ENCODE results near the gene HSPA9.
A peak's percentile ranks its signal among the peaks of the same experiment; 100 is the strongest.

The HSPA9 gene

GRCh38 chr5:138575194-138576015, at the start of gene HSPA9 (continued):
- TF ChIP-seq, protein P1, sequence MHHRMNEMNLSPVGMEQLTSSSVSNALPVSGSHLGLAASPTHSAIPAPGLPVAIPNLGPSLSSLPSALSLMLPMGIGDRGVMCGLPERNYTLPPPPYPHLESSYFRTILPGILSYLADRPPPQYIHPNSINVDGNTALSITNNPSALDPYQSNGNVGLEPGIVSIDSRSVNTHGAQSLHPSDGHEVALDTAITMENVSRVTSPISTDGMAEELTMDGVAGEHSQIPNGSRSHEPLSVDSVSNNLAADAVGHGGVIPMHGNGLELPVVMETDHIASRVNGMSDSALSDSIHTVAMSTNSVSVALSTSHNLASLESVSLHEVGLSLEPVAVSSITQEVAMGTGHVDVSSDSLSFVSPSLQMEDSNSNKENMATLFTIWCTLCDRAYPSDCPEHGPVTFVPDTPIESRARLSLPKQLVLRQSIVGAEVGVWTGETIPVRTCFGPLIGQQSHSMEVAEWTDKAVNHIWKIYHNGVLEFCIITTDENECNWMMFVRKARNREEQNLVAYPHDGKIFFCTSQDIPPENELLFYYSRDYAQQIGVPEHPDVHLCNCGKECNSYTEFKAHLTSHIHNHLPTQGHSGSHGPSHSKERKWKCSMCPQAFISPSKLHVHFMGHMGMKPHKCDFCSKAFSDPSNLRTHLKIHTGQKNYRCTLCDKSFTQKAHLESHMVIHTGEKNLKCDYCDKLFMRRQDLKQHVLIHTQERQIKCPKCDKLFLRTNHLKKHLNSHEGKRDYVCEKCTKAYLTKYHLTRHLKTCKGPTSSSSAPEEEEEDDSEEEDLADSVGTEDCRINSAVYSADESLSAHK (tag by site-specific recombination; IDR thresholded peaks at IDR 0.05): peak; percentile 69
- TF ChIP-seq HOXD13 (CRISPR knock-in tag; IDR thresholded peaks at IDR 0.05; ENCODE audit: borderline replicate concordance): 0 out of 2 replicates have a peak, but pooled peaks have one; percentile 55
- peak; percentile 86 for TF ChIP-seq ZNF518A (tag by site-specific recombination; conservative IDR thresholded peaks at IDR 0.05; ENCODE audit: low read depth)
- TF ChIP-seq ZFP37 (tag by site-specific recombination; IDR thresholded peaks at IDR 0.05): peak; percentile 93; the same call in 1 of the 2 replicates
- peak; percentile 80 for TF ChIP-seq ZNF341 (tag by site-specific recombination; IDR thresholded peaks at IDR 0.05; ENCODE audit: low read depth)
- TF ChIP-seq ZNF629 (tag by site-specific recombination; IDR thresholded peaks at IDR 0.05): peak; percentile 96
- TF ChIP-seq, protein P2, sequence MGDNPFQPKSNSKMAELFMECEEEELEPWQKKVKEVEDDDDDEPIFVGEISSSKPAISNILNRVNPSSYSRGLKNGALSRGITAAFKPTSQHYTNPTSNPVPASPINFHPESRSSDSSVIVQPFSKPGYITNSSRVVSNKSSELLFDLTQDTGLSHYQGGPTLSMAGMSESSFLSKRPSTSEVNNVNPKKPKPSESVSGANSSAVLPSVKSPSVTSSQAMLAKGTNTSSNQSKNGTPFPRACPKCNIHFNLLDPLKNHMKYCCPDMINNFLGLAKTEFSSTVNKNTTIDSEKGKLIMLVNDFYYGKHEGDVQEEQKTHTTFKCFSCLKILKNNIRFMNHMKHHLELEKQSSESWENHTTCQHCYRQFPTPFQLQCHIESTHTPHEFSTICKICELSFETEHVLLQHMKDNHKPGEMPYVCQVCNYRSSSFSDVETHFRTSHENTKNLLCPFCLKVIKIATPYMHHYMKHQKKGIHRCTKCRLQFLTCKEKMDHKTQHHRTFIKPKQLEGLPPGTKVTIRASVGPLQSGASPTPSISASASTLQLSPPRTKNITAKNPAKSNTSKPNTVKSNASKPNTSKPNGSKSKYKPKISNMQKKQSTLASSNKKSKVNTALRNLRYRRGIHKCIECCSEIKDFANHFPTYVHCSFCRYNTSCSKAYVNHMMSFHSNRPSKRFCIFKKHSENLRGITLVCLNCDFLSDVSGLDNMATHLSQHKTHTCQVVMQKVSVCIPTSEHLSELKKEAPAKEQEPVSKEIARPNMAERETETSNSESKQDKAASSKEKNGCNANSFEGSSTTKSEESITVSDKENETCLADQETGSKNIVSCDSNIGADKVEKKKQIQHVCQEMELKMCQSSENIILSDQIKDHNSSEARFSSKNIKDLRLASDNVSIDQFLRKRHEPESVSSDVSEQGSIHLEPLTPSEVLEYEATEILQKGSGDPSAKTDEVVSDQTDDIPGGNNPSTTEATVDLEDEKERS (tag by site-specific recombination; IDR thresholded peaks at IDR 0.05): 0 out of 2 replicates have a peak, but pooled peaks have one; percentile 58
- no peak for TF ChIP-seq ZNF302 (tag by site-specific recombination; IDR thresholded peaks at IDR 0.05; ENCODE audit: low read depth)
- TF ChIP-seq PATZ1 (tag by site-specific recombination; IDR thresholded peaks at IDR 0.05): peak; percentile 96
- peak; percentile 90 for TF ChIP-seq ZBTB21 (tag by site-specific recombination; IDR thresholded peaks at IDR 0.05)
- peak; percentile 92 for TF ChIP-seq SP7 (tag by site-specific recombination; IDR thresholded peaks at IDR 0.05)
- no peak for TF ChIP-seq ZNF529 (tag by site-specific recombination; IDR thresholded peaks at IDR 0.05; ENCODE audit: insufficient replicate concordance)
- peak; percentile 96 for TF ChIP-seq HIC1 (tag by site-specific recombination; IDR thresholded peaks at IDR 0.05)
- TF ChIP-seq ZNF521 (tag by site-specific recombination; IDR thresholded peaks at IDR 0.05): no peak
- peak; percentile 83 for TF ChIP-seq KLF9 (tag by site-specific recombination; IDR thresholded peaks at IDR 0.05; ENCODE audit: low read depth)
- peak; percentile 80 for TF ChIP-seq ZEB2 (tag by site-specific recombination; IDR thresholded peaks at IDR 0.05)
- TF ChIP-seq KLF7 (tag by site-specific recombination; IDR thresholded peaks at IDR 0.05; ENCODE audit: borderline replicate concordance): peak; percentile 57; the same call in 1 of the 2 replicates
- peak; percentile 57; the same call in 1 of the 2 replicates for TF ChIP-seq INSM2 (tag by site-specific recombination; IDR thresholded peaks at IDR 0.05)
- TF ChIP-seq ZBTB7A (tag by site-specific recombination; IDR thresholded peaks at IDR 0.05; ENCODE audit: low read depth): no peak

Measured in HEK293 (cell line).